ENCODE data around the gene NR2F6.

DNA sequence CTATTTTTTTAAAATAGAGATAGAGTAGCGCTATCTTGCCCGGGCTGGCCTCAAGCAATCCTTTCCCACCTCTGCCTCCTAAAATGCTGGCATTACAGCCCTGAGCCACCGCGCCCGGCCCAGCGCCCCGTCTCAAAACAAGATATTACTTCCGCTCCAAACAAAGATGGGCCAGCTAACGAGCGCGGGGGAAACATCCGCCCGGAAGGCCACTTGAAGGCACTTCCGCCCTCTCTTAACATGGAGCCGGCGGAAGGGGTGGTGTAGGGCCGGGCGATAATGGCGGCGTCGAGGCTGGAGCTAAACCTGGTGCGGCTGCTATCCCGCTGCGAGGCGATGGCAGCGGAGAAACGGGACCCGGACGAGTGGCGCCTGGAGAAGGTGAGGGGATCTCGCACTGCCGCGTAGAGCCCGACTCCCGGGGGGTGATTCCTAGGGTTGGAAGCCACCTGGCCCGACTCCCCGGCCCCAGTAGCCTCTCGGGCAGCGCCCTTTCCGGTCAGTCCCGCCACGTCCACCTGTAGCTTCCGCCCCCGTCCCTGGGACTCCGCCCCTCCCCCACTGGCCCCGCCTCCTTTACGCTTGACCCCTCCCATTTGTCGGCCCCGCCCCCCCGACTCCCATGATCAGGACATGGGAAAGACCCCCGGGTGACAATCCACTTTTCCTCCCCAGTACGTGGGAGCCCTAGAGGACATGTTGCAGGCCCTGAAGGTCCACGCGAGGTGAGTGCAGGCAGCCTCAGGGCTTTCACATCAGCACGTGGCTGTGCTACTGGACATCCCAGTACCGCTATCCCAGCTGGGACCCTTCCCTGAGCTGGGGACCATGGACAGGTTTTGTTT lies 30.4 kb downstream of the NR2F6 start, which contains the start of gene USE1:
- TF ChIP-seq EZH2 (IDR thresholded peaks at IDR 0.05; ENCODE audit: low read depth), result no peak
- TF ChIP-seq, protein P1, sequence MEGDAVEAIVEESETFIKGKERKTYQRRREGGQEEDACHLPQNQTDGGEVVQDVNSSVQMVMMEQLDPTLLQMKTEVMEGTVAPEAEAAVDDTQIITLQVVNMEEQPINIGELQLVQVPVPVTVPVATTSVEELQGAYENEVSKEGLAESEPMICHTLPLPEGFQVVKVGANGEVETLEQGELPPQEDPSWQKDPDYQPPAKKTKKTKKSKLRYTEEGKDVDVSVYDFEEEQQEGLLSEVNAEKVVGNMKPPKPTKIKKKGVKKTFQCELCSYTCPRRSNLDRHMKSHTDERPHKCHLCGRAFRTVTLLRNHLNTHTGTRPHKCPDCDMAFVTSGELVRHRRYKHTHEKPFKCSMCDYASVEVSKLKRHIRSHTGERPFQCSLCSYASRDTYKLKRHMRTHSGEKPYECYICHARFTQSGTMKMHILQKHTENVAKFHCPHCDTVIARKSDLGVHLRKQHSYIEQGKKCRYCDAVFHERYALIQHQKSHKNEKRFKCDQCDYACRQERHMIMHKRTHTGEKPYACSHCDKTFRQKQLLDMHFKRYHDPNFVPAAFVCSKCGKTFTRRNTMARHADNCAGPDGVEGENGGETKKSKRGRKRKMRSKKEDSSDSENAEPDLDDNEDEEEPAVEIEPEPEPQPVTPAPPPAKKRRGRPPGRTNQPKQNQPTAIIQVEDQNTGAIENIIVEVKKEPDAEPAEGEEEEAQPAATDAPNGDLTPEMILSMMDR (conservative IDR thresholded peaks at IDR 0.05), result no peak
